Inflammatory macrophage treated with lipopolysaccharide for 4 hours (primary cell): ENCODE measurements around the gene PRM2.

ENCODE experiments used
- DNase-seq: peaks from one replicate; pipeline ENCODE4 v3.0.0-alpha.2; 2020

The PRM2 gene

DNA sequence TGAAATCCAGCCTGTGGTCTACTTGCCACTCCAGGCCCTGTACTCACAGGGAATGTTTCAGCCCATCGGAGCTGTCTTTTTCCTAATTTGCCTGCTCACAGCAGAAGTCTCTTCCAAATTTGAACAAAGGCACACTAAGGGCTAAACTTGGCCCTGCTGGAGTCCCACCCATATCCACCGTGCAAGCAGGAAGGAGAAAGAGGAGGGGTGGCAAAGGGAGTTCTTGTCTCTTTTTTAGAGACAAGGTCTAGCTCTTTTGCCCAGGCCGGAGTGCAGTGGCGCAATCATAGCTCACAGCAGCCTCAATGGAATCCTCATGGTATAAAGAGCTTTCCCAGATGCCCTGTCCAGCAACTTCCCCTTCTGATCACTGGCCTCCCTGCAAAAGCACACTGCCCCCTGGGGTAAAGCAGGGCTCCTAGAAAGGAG lies 7.6 kb upstream of the PRM2 start:
- DNase-seq: peak; percentile 54

DNA sequence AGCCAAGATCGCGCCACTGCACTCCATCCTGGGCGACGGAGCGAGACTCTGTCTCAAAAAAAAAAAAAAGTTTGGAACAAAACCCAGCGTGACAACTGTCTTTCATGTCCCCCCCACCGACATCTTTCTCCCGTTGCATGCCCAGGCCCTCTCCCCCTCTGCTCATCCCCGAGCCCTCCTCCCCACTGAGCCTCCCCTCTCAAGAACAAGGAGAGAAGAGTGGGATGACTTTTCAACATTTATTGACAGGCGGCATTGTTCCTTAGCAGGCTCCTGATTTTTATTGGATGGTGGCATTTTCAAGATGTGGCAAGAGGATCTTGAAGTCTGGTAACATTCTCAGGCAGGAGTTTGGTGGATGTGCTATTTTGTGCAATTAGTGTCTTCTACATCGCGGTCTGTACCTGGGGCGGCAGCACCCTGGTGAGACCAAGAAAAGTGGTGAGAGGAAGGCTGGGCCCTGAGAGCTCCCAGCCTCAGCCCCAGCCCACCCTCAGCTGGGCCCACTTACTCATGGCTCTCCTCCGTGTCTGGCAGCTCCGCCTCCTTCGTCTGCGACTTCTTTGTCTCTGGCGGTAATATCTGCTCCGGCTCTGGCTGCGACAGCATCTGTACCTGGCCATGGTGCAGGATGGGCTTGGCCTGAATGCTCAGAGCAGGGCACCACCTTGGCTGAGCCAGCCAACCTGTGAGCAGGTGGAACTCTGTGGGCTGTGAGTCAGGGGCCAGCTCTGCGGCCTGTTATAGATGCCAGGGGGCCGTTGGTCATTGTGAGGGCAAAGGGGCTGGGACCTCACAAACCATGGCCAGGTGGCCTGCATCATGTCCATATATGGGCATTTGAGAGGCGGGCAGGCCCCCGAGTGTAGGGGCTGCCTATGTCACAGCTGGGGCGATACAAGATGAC lies 4.6 kb upstream of the PRM2 start, which contains the start of gene PRM1:
PRM1 (minus strand) TSS at position 715 of the 907 bp plus-strand sequence; CDS start at position 623, 92 bp downstream.
- no peak for DNase-seq

- peak; percentile 39 for DNase-seq
Measured at GRCh38 chr16:11278681-11279628, 2.7 kb upstream of the PRM2 start.

- no peak for DNase-seq
Measured at GRCh38 chr16:11277607-11278337, 1.5 kb upstream of the PRM2 start.

DNA sequence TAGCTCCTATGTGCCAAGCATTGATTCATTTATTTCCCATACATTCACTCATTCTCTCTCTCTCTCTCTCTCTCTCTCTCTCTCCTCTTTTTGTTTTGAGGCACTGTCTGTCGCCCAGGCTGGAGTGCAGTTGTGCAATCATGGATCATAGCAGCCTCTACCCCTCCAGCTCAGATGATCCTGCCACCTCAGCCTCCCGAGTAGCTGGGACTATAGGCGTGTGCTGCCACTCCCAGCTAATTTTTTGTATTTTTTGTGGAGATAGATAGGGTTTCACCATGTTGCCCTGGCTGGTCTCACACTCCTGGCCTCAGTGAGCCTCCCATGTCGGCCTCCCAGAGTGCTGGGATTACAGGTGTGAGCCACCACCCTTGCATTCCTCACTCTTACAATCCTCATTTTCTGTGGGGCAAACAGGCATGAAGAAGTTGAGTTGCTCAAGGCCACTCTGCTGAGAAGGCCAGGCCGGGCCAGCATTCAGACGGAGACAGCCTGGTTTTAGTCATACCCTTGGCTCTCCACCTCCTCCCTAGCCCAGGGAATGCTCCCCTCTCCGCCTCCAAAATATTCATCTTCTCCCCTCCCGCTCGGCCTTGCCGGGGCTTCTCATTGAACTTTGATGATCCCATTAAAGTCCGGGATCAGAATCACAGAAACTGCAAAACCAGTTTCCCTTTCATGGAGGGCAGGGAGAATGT lies 765 bp upstream of the PRM2 start:
- no peak for DNase-seq

GRCh38 chr16:11274964-11275363 lies 1.3 kb downstream of the PRM2 start:
- no peak for DNase-seq

DNA sequence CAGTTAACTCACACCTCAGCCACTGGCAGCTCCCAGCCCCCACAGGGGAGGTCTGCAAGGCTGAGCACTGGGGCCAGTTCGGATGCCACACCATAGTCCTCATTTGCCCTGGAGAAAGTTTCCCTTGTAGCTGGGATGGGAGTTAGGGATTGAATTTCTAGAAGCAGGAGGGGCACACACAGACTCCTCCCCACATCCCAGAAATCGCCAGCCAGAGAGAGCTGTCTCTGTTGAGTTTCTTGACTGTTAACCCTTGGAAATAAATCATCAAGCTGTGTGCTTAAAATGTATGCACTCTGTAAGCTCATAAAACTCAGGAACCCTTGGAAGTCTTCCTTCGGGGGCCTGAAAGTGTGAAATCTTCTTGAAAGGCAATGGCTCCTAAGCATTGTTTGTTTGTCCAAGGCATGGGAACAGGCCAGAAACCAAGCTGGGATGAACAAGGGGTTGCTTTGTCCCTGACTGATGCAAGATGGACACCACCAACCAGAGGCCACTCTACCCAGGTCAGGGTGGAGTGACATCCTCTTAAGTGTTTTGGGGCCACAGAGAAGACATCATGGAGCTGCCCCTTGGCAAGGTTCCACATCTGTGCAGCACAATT lies 2.5 kb downstream of the PRM2 start:
- DNase-seq: no peak

DNA sequence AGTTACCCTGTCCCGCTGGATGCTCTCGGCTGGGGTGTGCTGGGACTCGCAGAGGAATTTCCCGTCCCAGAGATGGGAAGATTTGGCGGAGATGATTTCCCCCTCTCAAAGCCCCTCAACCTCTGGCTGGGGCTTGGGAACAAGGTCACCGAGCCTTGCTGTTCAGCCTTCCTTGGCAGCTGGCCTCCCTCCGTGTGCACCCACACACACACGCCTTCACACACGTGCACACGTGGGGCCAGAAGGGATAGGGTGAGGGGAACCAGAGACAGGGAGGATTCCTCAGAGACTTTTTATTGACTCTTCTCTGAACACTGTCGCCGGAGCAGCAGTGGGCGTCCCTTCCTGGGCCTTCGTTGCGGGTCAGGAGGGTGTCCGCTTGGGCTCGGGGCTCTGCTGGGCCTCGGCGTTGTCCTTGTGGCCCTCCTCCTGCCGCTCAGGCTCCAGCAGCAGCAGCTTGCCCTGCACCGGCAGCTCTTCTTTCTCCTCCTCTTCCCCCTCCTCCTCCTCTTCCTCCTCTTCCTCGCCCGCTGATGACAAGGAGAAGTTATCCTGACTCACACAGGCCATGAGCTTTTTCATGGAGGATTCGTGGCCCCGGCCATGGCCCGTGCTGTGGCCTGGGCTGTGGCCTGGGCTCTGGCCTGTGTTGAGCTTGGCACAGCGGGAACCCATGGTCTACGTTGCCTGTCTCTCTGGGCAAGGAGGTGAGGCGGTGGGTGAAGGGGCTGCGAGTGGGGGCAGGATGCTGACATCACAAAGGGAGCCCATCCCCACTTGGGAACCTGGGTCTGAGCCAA lies 3.2 kb downstream of the PRM2 start, which contains the start of gene PRM3:
PRM3 (minus strand) TSS at position 709 of the 800 bp plus-strand sequence; CDS start at position 675, 34 bp downstream.
- DNase-seq: no peak

DNA sequence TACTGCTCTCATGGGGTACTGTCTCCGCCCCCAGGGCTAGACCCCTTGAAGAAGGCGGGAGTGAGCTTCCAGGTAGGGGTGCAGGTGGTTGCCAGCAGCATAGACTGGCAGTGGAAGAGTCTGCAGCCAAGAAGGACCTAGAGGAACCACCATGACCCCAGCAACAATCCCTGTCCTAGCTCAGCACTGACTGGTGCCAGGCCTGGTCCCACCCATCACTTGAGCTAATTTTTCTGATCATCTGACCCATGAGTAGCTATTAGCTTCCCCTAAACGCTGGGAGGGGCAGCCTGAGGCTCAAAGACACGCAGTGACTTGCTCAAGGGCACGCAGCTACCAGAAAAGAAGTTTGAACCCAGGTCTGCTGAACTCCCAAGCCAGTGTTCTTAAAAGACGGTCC lies 3.8 kb downstream of the PRM2 start:
- no peak for DNase-seq

DNA sequence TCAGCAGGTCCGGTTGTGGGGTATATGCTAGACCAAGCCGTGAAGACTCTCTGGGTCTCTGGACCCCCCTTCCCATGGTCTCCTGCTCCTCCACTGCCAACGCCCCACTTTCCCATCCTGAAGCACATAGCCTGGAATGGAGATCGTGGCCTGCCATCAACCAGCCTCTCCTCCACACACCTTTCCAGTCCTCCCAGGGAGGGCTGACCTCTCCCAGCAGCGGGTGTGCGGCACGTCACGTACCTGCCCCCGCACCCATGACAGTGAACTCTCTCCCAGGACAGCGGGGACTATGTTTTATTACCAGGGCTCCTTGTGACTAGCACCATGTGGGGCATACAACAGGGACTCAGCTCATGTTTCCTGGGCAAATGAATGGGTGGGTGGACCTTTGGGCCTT lies 4.7 kb downstream of the PRM2 start:
- DNase-seq: no peak

GRCh38 chr16:11270602-11271162 lies 5.6 kb downstream of the PRM2 start:
- no peak for DNase-seq

- no peak for DNase-seq
Measured at GRCh38 chr16:11268921-11269375, 7.3 kb downstream of the PRM2 start, which contains the start of gene TNP2. TNP2 (minus strand) TSS chr16:11269325; CDS start chr16:11269262, 63 bp downstream.

DNA sequence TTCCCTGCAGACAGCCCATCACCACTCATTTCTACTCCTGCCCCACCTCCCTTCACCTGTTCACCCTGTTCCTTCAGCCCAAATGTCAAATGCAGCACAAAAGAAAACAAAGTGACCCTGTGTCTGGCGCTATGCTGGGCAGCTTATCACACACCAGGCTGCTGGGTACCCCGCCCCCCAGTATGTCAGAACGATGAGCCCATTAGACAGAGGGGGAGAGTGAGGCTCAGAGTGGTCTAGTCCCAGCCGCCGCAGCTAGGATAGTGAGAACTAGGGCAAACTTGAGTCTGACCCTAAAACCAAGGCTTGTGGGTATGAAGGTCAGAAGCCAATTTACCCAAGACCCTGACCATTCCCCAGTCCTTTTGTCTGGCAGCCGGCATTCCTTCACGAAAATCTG lies 11.2 kb downstream of the PRM2 start:
- DNase-seq: no peak

GRCh38 chr16:11264155-11264832 lies 12.0 kb downstream of the PRM2 start:
- DNase-seq: peak; percentile 48

DNA sequence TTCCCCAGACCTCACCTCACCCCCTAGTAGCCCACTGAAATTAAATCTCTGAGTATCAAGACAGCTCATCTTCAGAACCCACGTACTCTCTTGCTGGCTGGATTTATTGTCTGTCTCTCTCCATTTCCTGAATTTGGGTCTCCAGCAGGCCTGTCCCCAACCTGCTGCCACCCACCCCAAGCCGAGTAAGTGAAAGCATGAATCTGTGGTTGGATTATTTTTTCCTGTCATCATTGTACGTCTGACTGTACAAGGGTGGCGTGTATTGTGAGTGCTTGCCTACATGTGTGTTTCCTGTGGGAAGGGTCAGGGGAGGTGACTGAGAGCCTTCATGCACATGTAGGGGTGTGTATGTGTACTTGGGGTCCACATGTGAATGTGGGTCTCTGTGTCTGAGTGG lies 12.5 kb downstream of the PRM2 start:
- DNase-seq: no peak

- no peak for DNase-seq
Measured at GRCh38 chr16:11262915-11263314, 13.4 kb downstream of the PRM2 start.

- no peak for DNase-seq
Measured at GRCh38 chr16:11260596-11260966, 15.7 kb downstream of the PRM2 start.

DNA sequence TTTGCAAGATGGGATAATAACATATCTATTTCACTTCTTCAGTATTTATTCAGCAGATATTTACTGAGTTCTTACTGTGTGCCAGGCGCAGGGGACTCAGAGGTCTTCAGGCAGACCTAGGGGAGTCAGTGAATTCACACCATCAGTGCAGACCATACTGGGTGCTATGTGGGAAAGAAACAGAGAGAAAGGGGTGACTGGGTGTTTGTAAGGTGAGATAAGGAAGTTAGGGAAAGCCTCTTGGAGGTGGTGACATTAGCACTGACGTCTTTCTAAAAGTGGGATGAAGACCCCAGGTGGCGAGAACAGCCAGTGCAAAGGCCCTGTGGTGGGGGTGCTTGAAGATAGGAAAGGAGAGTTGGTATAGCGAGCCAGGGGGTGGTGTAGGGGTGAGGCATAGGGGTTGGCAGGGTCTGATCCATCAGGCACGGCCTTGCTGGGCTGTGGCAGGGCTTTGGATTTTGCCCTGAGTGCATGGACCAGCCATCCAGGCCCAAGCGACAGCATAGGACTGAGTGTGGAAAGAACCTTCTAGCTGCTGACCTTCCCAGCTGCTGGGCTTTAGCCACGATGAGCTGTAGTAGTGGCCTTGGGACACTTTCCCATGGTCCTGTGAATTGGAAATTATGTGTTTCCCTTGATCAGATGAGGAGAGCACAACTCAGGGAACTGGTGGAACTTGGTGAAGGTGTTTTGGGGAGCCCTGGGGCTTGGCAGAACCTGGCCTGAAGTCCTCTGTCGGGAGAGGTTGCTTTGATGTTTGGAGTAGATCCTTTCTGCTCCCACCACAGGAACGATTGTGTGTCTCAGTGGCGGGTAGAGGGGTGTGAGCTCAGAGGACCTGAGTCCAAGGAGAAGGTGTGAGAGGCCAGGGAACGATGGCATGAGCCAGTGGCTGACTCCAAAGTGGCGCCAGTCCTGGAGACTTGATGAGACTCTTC lies 16.4 kb downstream of the PRM2 start:
- DNase-seq: no peak
